ENCODE measurements around the gene OR52L1. TPM values are rescaled to one million over a fixed set of nuclear protein-coding genes. Genes with fewer than 3 reads are reported as not detected.
"Not testable (repeated sequence)": the region's sequence is repeated elsewhere in the genome, so short reads cannot be mapped to it uniquely, and the experiment has no call there.

The OR52L1 gene
- total RNA-seq, 1 donor from 2014 or later, result not detected

- intact Hi-C loops (cut with DNase I), result no loop called here
Observed at GRCh38 chr11:5973530-5973929, 13.3 kb downstream of the OR52L1 start.

GRCh38 chr11:5968394-5968793, 18.4 kb downstream of the OR52L1 start, which contains the start of gene OR56A5:
OR56A5 (minus strand) TSS chr11:5968494; CDS start chr11:5968494, 0 bp downstream.
- DNase-seq (no peak), ATAC-seq (no peak)
- Histone ChIP-seq H3K36me3 (no peaks in the 10 kb centered on the region), H3K27me3 (no peaks in the 10 kb centered on the region), H3K9me3 (no peaks in the 10 kb centered on the region), H3K4me1 (no peaks in the 10 kb centered on the region), H3K4me3 (no peak within 1 kb of the TSS), H3K27ac (no peak within 1 kb of the TSS)
- intact Hi-C loops (cut with DNase I), result no loop called here
- TF ChIP-seq CTCF (IDR thresholded peaks at IDR 0.05), result no peak

More at GRCh38 chr11:5973530-5973929, 13.3 kb downstream of the OR52L1 start:
- no peak for DNase-seq
- H3K4me1 ChIP-seq, result no peaks in the 10 kb centered on the region
- no peak for TF ChIP-seq CTCF (IDR thresholded peaks at IDR 0.05)
- peaks cover 4% of the 10 kb centered on the region for H3K9me3 ChIP-seq
- no peak overlapping the region for H3K27ac ChIP-seq
- H3K27me3 ChIP-seq, result no peaks in the 10 kb centered on the region
- H3K36me3 ChIP-seq, result no peaks in the 10 kb centered on the region
- no peak for ATAC-seq
- no peak overlapping the region for H3K4me3 ChIP-seq

GRCh38 chr11:5967708-5968107, 19.1 kb downstream of the OR52L1 start:
- Histone ChIP-seq H3K27me3 (no peaks in the 10 kb centered on the region), H3K27ac (no peak overlapping the region), H3K36me3 (no peaks in the 10 kb centered on the region), H3K9me3 (no peaks in the 10 kb centered on the region), H3K4me1 (no peaks in the 10 kb centered on the region), H3K4me3 (no peak overlapping the region)
- intact Hi-C loops (cut with DNase I), result no loop called here
- ATAC-seq (no peak), DNase-seq (no peak)
- no peak for TF ChIP-seq CTCF (IDR thresholded peaks at IDR 0.05)

- TF ChIP-seq CTCF (IDR thresholded peaks at IDR 0.05), result no peak
- DNase-seq (no peak), ATAC-seq (no peak)
- Histone ChIP-seq H3K4me3 (no peak overlapping the region), H3K36me3 (no peaks in the 10 kb centered on the region), H3K27me3 (no peaks in the 10 kb centered on the region), H3K27ac (no peak overlapping the region), H3K4me1 (no peaks in the 10 kb centered on the region), H3K9me3 (no peaks in the 10 kb centered on the region)
- intact Hi-C loops (cut with DNase I), result no loop called here
Observed at GRCh38 chr11:5966958-5967357, 19.8 kb downstream of the OR52L1 start.

GRCh38 chr11:5960704-5961320, 26.0 kb downstream of the OR52L1 start:
- intact Hi-C loops (cut with DNase I); H3K27me3 ChIP-seq; H3K9me3 ChIP-seq; H3K4me3 ChIP-seq; H3K27ac ChIP-seq; ATAC-seq; H3K4me1 ChIP-seq; H3K36me3 ChIP-seq: not testable (repeated sequence)
- DNase-seq, result peak; percentile 59

GRCh38 chr11:5955586-5955985, 31.2 kb downstream of the OR52L1 start:
- H3K27ac ChIP-seq, result no peak overlapping the region
- DNase-seq, result no peak
- H3K4me1 ChIP-seq, result no peaks in the 10 kb centered on the region
- ATAC-seq, result no peak
- no peak overlapping the region for H3K4me3 ChIP-seq
- H3K9me3 ChIP-seq, result no peaks in the 10 kb centered on the region
- TF ChIP-seq CTCF (IDR thresholded peaks at IDR 0.05), result no peak
- intact Hi-C loops (cut with DNase I), result no loop called here
- H3K36me3 ChIP-seq, result no peaks in the 10 kb centered on the region
- H3K27me3 ChIP-seq, result no peaks in the 10 kb centered on the region

Measured in upper lobe of right lung (tissue), 1 donor.